ENCODE measurements around the gene RAVER1.

GRCh38 chr19:10318807-10319682 lies 14.3 kb downstream of the RAVER1 start:
- TF ChIP-seq POLR2A (IDR thresholded peaks at IDR 0.05; ENCODE audit: low read length): no peak
- TF ChIP-seq GATA1 (IDR thresholded peaks at IDR 0.05; ENCODE audit: low read depth, low read length): no peak

Data from erythroblast (primary cell).